NCI-H2227 (cell line): ENCODE data around the gene DTNA.

Experiments
- DNase-seq: peaks from one replicate; lab custom pipeline; 2025; ENCODE audit not compliant: unreplicated experiment; lab: John Stamatoyannopoulos, UW

DTNA gene

GRCh38 chr18:34767601-34768027 lies 57.5 kb downstream of the DTNA start:
- DNase-seq = no peak

GRCh38 chr18:34771958-34772357 lies 61.9 kb downstream of the DTNA start:
- no peak for DNase-seq

GRCh38 chr18:34772887-34773286 lies 62.8 kb downstream of the DTNA start:
- no peak for DNase-seq

GRCh38 chr18:34773378-34773777 lies 63.3 kb downstream of the DTNA start:
- no peak for DNase-seq

GRCh38 chr18:34773961-34774766 lies 64.1 kb downstream of the DTNA start:
- peak; percentile 32 for DNase-seq

- DNase-seq = no peak
Observed at GRCh38 chr18:34775461-34775860, 65.4 kb downstream of the DTNA start.

GRCh38 chr18:34779112-34779511 lies 69.0 kb downstream of the DTNA start:
- DNase-seq = no peak

GRCh38 chr18:34780856-34781255 lies 70.8 kb downstream of the DTNA start:
- DNase-seq = no peak

GRCh38 chr18:34783501-34783900 lies 73.4 kb downstream of the DTNA start:
- DNase-seq = no peak

- DNase-seq = no peak
Observed at GRCh38 chr18:34786162-34786741, 76.2 kb downstream of the DTNA start.

GRCh38 chr18:34787931-34788532 lies 77.9 kb downstream of the DTNA start:
- DNase-seq = peak; percentile 80

GRCh38 chr18:34789768-34790344 lies 79.8 kb downstream of the DTNA start:
- no peak for DNase-seq

- DNase-seq = peak; percentile 74
Observed at GRCh38 chr18:34794348-34794747, 84.2 kb downstream of the DTNA start.

- DNase-seq = peak; percentile 32
Observed at GRCh38 chr18:34795070-34795732, 85.1 kb downstream of the DTNA start.

- no peak for DNase-seq
Observed at GRCh38 chr18:34796035-34796657, 86.0 kb downstream of the DTNA start.

- DNase-seq = no peak
Observed at GRCh38 chr18:34799291-34799690, 89.2 kb downstream of the DTNA start.

GRCh38 chr18:34800381-34800780 lies 90.3 kb downstream of the DTNA start:
- no peak for DNase-seq

- no peak for DNase-seq
Observed at GRCh38 chr18:34801774-34802173, 91.7 kb downstream of the DTNA start.

GRCh38 chr18:34802959-34803358 lies 92.9 kb downstream of the DTNA start:
- peak; percentile 37 for DNase-seq

GRCh38 chr18:34803877-34804400 lies 93.8 kb downstream of the DTNA start:
- DNase-seq = peak; percentile 58
